ENCODE data around the gene TRAFD1.
A peak's percentile ranks its signal among the peaks of the same experiment; 100 is the strongest.

The TRAFD1 gene

DNA sequence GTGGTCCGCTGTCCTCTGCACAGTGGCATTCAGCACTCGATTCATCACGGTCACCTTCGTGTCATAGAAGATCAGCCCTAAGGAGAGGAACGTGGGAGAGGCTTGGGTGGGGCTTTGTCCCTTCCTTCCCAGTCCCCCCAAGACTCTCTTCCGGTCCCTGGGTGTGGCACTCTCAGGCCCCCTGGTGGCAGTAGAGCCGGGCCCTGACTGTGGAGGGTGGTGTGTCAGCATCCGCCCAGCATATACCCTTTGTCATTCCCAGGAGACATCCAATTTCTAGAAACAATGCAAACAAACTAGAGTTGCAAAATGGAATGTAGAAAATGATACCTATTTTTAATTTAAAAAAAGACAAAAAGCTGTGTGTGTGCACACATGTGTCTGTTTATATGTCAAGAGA lies 45.0 kb downstream of the TRAFD1 start:
- no peak overlapping the region for H3K27ac ChIP-seq (ENCODE audit: low read depth, low read length)
- no peak for TF ChIP-seq EZH2phosphoT487 (conservative IDR thresholded peaks at IDR 0.05; ENCODE audit: low read length)
- TF ChIP-seq, protein P1, sequence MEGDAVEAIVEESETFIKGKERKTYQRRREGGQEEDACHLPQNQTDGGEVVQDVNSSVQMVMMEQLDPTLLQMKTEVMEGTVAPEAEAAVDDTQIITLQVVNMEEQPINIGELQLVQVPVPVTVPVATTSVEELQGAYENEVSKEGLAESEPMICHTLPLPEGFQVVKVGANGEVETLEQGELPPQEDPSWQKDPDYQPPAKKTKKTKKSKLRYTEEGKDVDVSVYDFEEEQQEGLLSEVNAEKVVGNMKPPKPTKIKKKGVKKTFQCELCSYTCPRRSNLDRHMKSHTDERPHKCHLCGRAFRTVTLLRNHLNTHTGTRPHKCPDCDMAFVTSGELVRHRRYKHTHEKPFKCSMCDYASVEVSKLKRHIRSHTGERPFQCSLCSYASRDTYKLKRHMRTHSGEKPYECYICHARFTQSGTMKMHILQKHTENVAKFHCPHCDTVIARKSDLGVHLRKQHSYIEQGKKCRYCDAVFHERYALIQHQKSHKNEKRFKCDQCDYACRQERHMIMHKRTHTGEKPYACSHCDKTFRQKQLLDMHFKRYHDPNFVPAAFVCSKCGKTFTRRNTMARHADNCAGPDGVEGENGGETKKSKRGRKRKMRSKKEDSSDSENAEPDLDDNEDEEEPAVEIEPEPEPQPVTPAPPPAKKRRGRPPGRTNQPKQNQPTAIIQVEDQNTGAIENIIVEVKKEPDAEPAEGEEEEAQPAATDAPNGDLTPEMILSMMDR (IDR thresholded peaks at IDR 0.05; ENCODE audit: insufficient read depth, low read length, poor library complexity, severe bottlenecking), result peak; percentile 37
- no peaks in the 10 kb centered on the region for H3F3A ChIP-seq (ENCODE audit: insufficient read depth)
- H3K9me2 ChIP-seq (replicated peaks; ENCODE audit: insufficient read depth, low read length), result no peaks in the 10 kb centered on the region
- no peaks in the 10 kb centered on the region for H3K27me3 ChIP-seq (ENCODE audit: low read length)
- no peak overlapping the region for H3K4me2 ChIP-seq (ENCODE audit: low read depth, low read length, poor library complexity, severe bottlenecking)
- H3K4me3 ChIP-seq (ENCODE audit: insufficient read depth, low read length, poor library complexity, severe bottlenecking), result no peak overlapping the region
- no peaks in the 10 kb centered on the region for H3K79me2 ChIP-seq (ENCODE audit: insufficient read depth, low read length)
- H4K20me1 ChIP-seq (ENCODE audit: low read depth, low read length), result no peaks in the 10 kb centered on the region
- H3K9me3 ChIP-seq (ENCODE audit: insufficient read depth, low read length), result no peaks in the 10 kb centered on the region
- H3K9ac ChIP-seq (ENCODE audit: low read length), result no peak overlapping the region
- H3K36me3 ChIP-seq (ENCODE audit: low read length), result no peaks in the 10 kb centered on the region
- no peak overlapping the region for H2AFZ ChIP-seq (ENCODE audit: low read depth, low read length, severe bottlenecking)

DNA sequence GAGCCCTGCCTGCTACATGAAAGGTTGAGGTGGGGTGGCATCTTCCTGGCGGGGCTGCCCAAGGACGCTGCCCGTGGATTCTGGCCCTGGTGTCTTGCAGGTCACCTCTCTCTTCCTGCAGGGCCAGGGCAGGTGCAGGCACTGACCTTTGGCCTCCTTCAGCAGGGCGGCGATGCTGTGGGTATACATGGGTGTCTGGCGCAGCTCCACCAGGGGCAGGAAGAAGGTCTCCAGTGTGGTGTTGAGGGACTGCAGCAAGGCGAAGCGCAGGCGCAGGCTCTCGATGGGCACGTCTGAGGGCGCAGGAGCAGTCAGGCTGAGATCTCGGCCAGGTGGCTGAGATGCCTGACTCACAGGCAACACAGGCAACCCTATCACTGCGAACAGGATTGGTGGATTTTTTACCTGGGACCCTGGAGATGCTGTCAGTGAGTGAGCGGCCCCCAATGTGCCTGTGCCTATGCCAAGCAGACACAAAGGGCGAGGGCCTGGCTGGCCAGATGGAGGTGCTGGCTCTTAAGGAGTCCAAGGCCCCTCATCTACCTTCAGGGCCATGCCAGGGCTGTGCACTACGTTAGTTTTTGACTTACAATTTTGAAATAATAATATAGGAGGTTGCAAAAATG lies 45.7 kb downstream of the TRAFD1 start:
- Histone ChIP-seq H3K27ac (ENCODE audit: low read depth, low read length) (no peak overlapping the region), H3K9me3 (ENCODE audit: insufficient read depth, low read length) (no peaks in the 10 kb centered on the region), H3K4me2 (ENCODE audit: low read depth, low read length, poor library complexity, severe bottlenecking) (no peak overlapping the region), H3F3A (ENCODE audit: insufficient read depth) (no peaks in the 10 kb centered on the region), H3K79me2 (ENCODE audit: insufficient read depth, low read length) (no peaks in the 10 kb centered on the region), H3K9ac (ENCODE audit: low read length) (no peak overlapping the region), H3K36me3 (ENCODE audit: low read length) (no peaks in the 10 kb centered on the region), H4K20me1 (ENCODE audit: low read depth, low read length) (no peaks in the 10 kb centered on the region), H3K4me3 (ENCODE audit: insufficient read depth, low read length, poor library complexity, severe bottlenecking) (no peak overlapping the region), H3K9me2 (replicated peaks; ENCODE audit: insufficient read depth, low read length) (no peaks in the 10 kb centered on the region), H2AFZ (ENCODE audit: low read depth, low read length, severe bottlenecking) (no peak overlapping the region), H3K27me3 (ENCODE audit: low read length) (no peaks in the 10 kb centered on the region)
- no peak for TF ChIP-seq EZH2phosphoT487 (conservative IDR thresholded peaks at IDR 0.05; ENCODE audit: low read length)
- TF ChIP-seq, protein P1 (IDR thresholded peaks at IDR 0.05; ENCODE audit: insufficient read depth, low read length, poor library complexity, severe bottlenecking), result no peak

DNA sequence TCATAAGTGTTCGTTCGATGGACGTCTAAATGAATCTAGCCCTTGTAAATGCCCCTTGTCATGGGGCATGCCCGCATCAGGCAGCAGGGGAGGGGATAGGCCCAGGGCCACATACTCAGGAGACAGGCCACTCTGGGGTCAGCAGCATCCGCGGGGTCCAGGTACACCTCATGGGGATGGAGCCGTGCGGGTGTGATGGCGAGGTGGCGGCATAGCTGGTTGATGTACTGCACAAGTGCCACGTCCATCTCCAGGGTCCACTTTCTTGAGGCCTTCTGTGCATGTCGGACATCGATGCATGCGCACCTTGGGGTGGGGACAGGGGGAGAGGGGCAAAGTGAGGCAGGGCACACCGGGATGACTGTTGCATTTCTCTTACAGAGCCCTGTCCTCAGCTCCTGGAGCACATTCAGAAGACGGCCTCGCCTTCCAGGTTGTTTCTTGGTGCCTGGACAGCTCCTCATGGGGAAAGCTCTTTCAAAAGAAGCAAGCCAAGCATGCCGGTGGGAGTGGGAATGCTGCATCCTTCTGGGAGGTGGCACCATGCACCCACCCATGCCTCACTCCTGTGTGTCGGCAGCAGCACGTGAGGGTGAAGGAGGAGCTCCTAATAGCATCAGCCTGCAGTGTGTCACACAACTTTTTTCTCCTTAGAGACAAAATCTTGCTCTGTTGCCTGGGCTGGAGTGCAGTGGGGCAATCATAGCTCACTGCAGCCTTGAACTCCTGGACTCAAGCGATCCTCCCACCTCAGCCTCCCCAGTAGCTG lies 47.4 kb downstream of the TRAFD1 start:
- Histone ChIP-seq H3K27me3 (ENCODE audit: low read length) (no peaks in the 10 kb centered on the region), H3K9me3 (ENCODE audit: insufficient read depth, low read length) (no peaks in the 10 kb centered on the region), H3K9me2 (replicated peaks; ENCODE audit: insufficient read depth, low read length) (no peaks in the 10 kb centered on the region), H3K9ac (ENCODE audit: low read length) (no peak overlapping the region), H3K4me3 (ENCODE audit: insufficient read depth, low read length, poor library complexity, severe bottlenecking) (no peak overlapping the region), H3K79me2 (ENCODE audit: insufficient read depth, low read length) (no peaks in the 10 kb centered on the region), H3K36me3 (ENCODE audit: low read length) (no peaks in the 10 kb centered on the region), H4K20me1 (ENCODE audit: low read depth, low read length) (no peaks in the 10 kb centered on the region), H3F3A (ENCODE audit: insufficient read depth) (no peaks in the 10 kb centered on the region), H3K4me2 (ENCODE audit: low read depth, low read length, poor library complexity, severe bottlenecking) (no peak overlapping the region), H3K27ac (ENCODE audit: low read depth, low read length) (no peak overlapping the region), H2AFZ (ENCODE audit: low read depth, low read length, severe bottlenecking) (no peak overlapping the region)
- TF ChIP-seq, protein P1 (IDR thresholded peaks at IDR 0.05; ENCODE audit: insufficient read depth, low read length, poor library complexity, severe bottlenecking), result no peak
- no peak for TF ChIP-seq EZH2phosphoT487 (conservative IDR thresholded peaks at IDR 0.05; ENCODE audit: low read length)

All from SU-DHL-6 (cell line).